Stimulated activated naive CD8-positive, alpha-beta T cell treated with anti-CD3 and anti-CD28 coated beads, Interleukin-15, Interleukin-2, amounts not matched to agents 100 ng/mL and 50 ng/mL, for 24 hours (primary cell): ENCODE measurements around the gene TBC1D19.

ENCODE experiments used
- H3K27ac Mint-ChIP-seq: one replicate; pipeline ENCODE4 v1.8.0; 2021; ENCODE audit warnings: mild to moderate bottlenecking, mixed read lengths
- H3K27me3 Mint-ChIP-seq: one replicate; pipeline ENCODE4 v1.8.0; 2021; ENCODE audit warnings: mixed read lengths
- H3K36me3 Mint-ChIP-seq: one replicate; pipeline ENCODE4 v1.8.0; 2021; ENCODE audit warnings: low read depth, mixed read lengths
- H3K4me1 Mint-ChIP-seq: one replicate; pipeline ENCODE4 v1.8.0; 2021; ENCODE audit warnings: low read depth, mixed read lengths
- H3K4me3 Mint-ChIP-seq: one replicate; pipeline ENCODE4 v1.8.0; 2021; ENCODE audit warnings: mild to moderate bottlenecking, mixed read lengths
- H3K9me3 Mint-ChIP-seq: one replicate; pipeline ENCODE4 v1.8.0; 2021; ENCODE audit warnings: mixed read lengths

Gene TBC1D19

GRCh38 chr4:26804925-26805324, 221.0 kb downstream of the TBC1D19 start:
- Mint-ChIP-seq H3K9me3 (no peaks in the 10 kb centered on the region), H3K27me3 (no peaks in the 10 kb centered on the region), H3K36me3 (no peaks in the 10 kb centered on the region), H3K4me1 (peaks cover 10% of the 10 kb centered on the region), H3K27ac (no peak overlapping the region), H3K4me3 (no peak overlapping the region)
